HFF-Myc (cell line): ENCODE data around the gene TSC2.

Source experiments
- DNase-seq: peaks from one replicate; pipeline ENCODE4 v3.0.0-alpha.2; 2011; ENCODE audit warnings: low read depth; ENCODE audit errors: extremely low read depth
- H3K4me3 ChIP-seq: replicated peaks from 2 replicates; pipeline ENCODE4 v1.5.1; 2011; ENCODE audit warnings: low read depth, mild to moderate bottlenecking, control low read depth, low read length
- CTCF ChIP-seq: IDR thresholded peaks from 2 replicates; pipeline ENCODE4 v1.5.1; 2012; ENCODE audit warnings: mild to moderate bottlenecking, low read depth, low read length, control low read depth; ENCODE audit errors: missing control alignments

TSC2 gene

GRCh38 chr16:2090777-2091546, 43.2 kb downstream of the TSC2 start:
- no peak for DNase-seq
- no peak overlapping the region for H3K4me3 ChIP-seq
- no peak for TF ChIP-seq CTCF

GRCh38 chr16:2091547-2092255, 43.9 kb downstream of the TSC2 start:
- no peak overlapping the region for H3K4me3 ChIP-seq
- DNase-seq: no peak
- no peak for TF ChIP-seq CTCF

GRCh38 chr16:2092256-2092620, 44.5 kb downstream of the TSC2 start:
- no peak for DNase-seq
- H3K4me3 ChIP-seq: no peak overlapping the region
- TF ChIP-seq CTCF: no peak

- no peak for TF ChIP-seq CTCF
- no peak overlapping the region for H3K4me3 ChIP-seq
- DNase-seq: no peak
Observed at GRCh38 chr16:2092866-2093265, 45.1 kb downstream of the TSC2 start.

- H3K4me3 ChIP-seq: no peak overlapping the region
- no peak for DNase-seq
- TF ChIP-seq CTCF: no peak
Observed at GRCh38 chr16:2093793-2094192, 46.0 kb downstream of the TSC2 start.

GRCh38 chr16:2095315-2095853, 47.6 kb downstream of the TSC2 start:
- no peak for DNase-seq
- TF ChIP-seq CTCF: no peak
- H3K4me3 ChIP-seq: no peak overlapping the region
